Testis (tissue), 3 donors: ENCODE measurements around the gene CNTFR. TPM values are rescaled to one million over a fixed set of nuclear protein-coding genes. Genes with fewer than 3 reads are reported as not detected.

Source experiments
- DNase-seq: peaks from one replicate; pipeline ENCODE4 v3.0.0-alpha.2; 2019
- H3K27ac ChIP-seq, 2 donors: fragments of 200-600 bp; sonication (generic); one replicate each; pipeline ENCODE4 v1.5.1; 2019
- H3K27me3 ChIP-seq: fragments of 200-600 bp; sonication (generic); one replicate; pipeline ENCODE4 v1.5.1; 2019
- H3K36me3 ChIP-seq: fragments of 200-600 bp; sonication (generic); one replicate; pipeline ENCODE4 v1.5.1; 2017; ENCODE audit warnings: low read depth; ENCODE audit errors: missing control alignments
- H3K4me1 ChIP-seq: fragments of 200-600 bp; sonication (generic); one replicate; pipeline ENCODE4 v1.5.1; 2019
- H3K4me3 ChIP-seq, 2 donors: fragments of 200-600 bp; sonication (generic); one replicate each; pipeline ENCODE4 v1.5.1; 2017 to 2019
- H3K9me3 ChIP-seq: fragments of 200-600 bp; sonication (generic); one replicate; pipeline ENCODE4 v1.5.1; 2017
- CTCF ChIP-seq, 3 experiments: fragments of 450-650 bp in 2 of 3; fragments of 200-600 bp in 1 of 3; sonication (generic) in 1 of 3; IDR thresholded peaks; one replicate each; pipeline ENCODE4 v1.5.1; 2016 to 2019; ENCODE audit warnings: antibody characterized with exemption in 3 of 3, mild to moderate bottlenecking in 2 of 3, moderate library complexity in 1 of 3
- POLR2A ChIP-seq: fragments of 450-650 bp; IDR thresholded peaks from one replicate; pipeline ENCODE4 v1.6.1; 2017; ENCODE audit warnings: antibody characterized with exemption, mild to moderate bottlenecking, moderate library complexity
- WGBS, 2 donors: methylation state at CpG; one replicate each; pipeline ENCODE4 v1.1.5; 2018; 5-methylcytosine and 5-hydroxymethylcytosine counted together
- intact Hi-C: fragments of 100-400 bp; cut with DNase I; formaldehyde crosslinking; loops from one replicate; pipeline ENCODE4 v1.15.1; 2023; ENCODE audit warnings: low total_unique reads
- polyA plus RNA-seq: library from polyadenylated mRNA; stranded (reverse); fragments of 350-450 nt; fragmentation: Illumina TruSeq; extraction: RNeasy Lipid Tissue Mini Kit (QIAGEN cat#74804); gene quantifications from one replicate; pipeline ENCODE4 v1.2.3, GENCODE V29; 2014; ENCODE audit warnings: low read depth, low replicate concordance; ENCODE audit not compliant: insufficient read depth
- total RNA-seq, 2 donors: library from RNA; depleted of rRNA; stranded (reverse); fragments of >200 nt; gene quantifications; one replicate each; pipeline ENCODE4 v1.2.3, GENCODE V29; 2016

CNTFR gene
- total and polyA plus RNA-seq, 3 donors from 2014 or later: 11.8 to 16.0 (median 16.0) TPM

DNA sequence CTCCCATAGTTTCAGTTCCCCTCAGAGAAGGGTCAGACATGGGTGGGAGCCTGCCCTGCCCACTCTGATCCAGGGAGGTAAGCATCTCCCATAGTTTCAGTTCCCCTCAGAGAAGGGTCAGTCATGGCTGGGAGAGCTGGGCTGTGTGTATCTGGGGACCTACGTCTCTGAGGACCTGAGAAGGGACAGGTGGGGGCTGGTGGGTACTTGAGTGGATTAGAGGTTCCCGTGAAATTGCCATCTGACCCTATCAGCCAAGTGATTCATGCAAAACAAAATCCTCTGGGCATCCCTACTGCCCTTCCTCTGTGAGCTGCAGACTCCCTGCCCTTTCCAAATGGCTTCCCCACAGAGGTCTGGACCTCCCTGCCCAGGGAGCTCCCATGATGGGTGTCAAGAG, 70.6 kb downstream of the CNTFR start:
- Histone ChIP-seq H3K4me1 (peaks cover 1% of the 10 kb centered on the region), H3K27ac (no peak overlapping the region), H3K27me3 (no peaks in the 10 kb centered on the region), H3K36me3 (no peaks in the 10 kb centered on the region), H3K9me3 (no peaks in the 10 kb centered on the region), H3K4me3 (no peak overlapping the region)
- no peak for DNase-seq
- TF ChIP-seq CTCF (IDR thresholded peaks at IDR 0.05) (no peak), POLR2A (no peak)
- intact Hi-C loops: no loop called here
- WGBS, 2 donors: 91 to 96% methylated on average over 2 of the region's 2 CpGs

GRCh38 chr9:34518110-34518616, 71.4 kb downstream of the CNTFR start:
- no peak for DNase-seq

GRCh38 chr9:34517185-34517584, 72.3 kb downstream of the CNTFR start:
- H3K4me1 ChIP-seq: peaks cover 18% of the 10 kb centered on the region
- WGBS, 2 donors: 86 to 92% methylated on average over 7 of the region's 7 CpGs
- H3K4me3 ChIP-seq: no peak overlapping the region
- no peaks in the 10 kb centered on the region for H3K27me3 ChIP-seq
- DNase-seq: no peak
- H3K36me3 ChIP-seq: no peaks in the 10 kb centered on the region
- no peaks in the 10 kb centered on the region for H3K9me3 ChIP-seq
- TF ChIP-seq CTCF (IDR thresholded peaks at IDR 0.05): no peak
- TF ChIP-seq POLR2A: no peak
- H3K27ac ChIP-seq: no peak overlapping the region
- intact Hi-C loops: no loop called here

More at GRCh38 chr9:34518110-34518616, 71.4 kb downstream of the CNTFR start:
- Histone ChIP-seq H3K27ac (no peak overlapping the region), H3K9me3 (no peaks in the 10 kb centered on the region), H3K4me3 (no peak overlapping the region), H3K27me3 (no peaks in the 10 kb centered on the region), H3K36me3 (no peaks in the 10 kb centered on the region), H3K4me1 (peaks cover 9% of the 10 kb centered on the region)
- WGBS, 2 donors: 76 to 78% methylated on average over 5 to 6 of the region's 6 CpGs
- TF ChIP-seq CTCF (IDR thresholded peaks at IDR 0.05) (no peak), POLR2A (no peak)
- intact Hi-C loops: no loop called here

- Histone ChIP-seq H3K9me3 (no peaks in the 10 kb centered on the region), H3K36me3 (no peaks in the 10 kb centered on the region), H3K4me1 (peaks cover 19% of the 10 kb centered on the region), H3K4me3 (no peak overlapping the region), H3K27ac (no peak overlapping the region), H3K27me3 (no peaks in the 10 kb centered on the region)
- intact Hi-C loops: no loop called here
- TF ChIP-seq POLR2A: no peak
- no peak for TF ChIP-seq CTCF (IDR thresholded peaks at IDR 0.05)
- 87% methylated on average over 3 of the region's 3 CpGs for WGBS, 2 donors
- no peak for DNase-seq
These were observed 73.6 kb downstream of the CNTFR start for GRCh38 chr9:34515959-34516358.

- Histone ChIP-seq H3K27ac (no peak overlapping the region), H3K4me1 (peaks cover 19% of the 10 kb centered on the region), H3K27me3 (no peaks in the 10 kb centered on the region), H3K4me3 (no peak overlapping the region), H3K9me3 (no peaks in the 10 kb centered on the region), H3K36me3 (no peaks in the 10 kb centered on the region)
- no peak for DNase-seq
- WGBS, 2 donors: 94 to 95% methylated on average over 3 of the region's 3 CpGs
- intact Hi-C loops: no loop called here
- no peak for TF ChIP-seq CTCF (IDR thresholded peaks at IDR 0.05)
- no peak for TF ChIP-seq POLR2A
These were observed 74.7 kb downstream of the CNTFR start for GRCh38 chr9:34514816-34515215.
